G401.6 (cell line): ENCODE results near the gene LSM7.
"Not testable (repeated sequence)": the region's sequence is repeated elsewhere in the genome, so short reads cannot be mapped to it uniquely, and the experiment has no call there.

ENCODE experiments used
- FAIRE-seq: peaks from 2 replicates; lab custom pipeline; 2012; peaks lifted over from hg19 to GRCh38; lab: Jason Lieb, UNC

LSM7 gene

DNA sequence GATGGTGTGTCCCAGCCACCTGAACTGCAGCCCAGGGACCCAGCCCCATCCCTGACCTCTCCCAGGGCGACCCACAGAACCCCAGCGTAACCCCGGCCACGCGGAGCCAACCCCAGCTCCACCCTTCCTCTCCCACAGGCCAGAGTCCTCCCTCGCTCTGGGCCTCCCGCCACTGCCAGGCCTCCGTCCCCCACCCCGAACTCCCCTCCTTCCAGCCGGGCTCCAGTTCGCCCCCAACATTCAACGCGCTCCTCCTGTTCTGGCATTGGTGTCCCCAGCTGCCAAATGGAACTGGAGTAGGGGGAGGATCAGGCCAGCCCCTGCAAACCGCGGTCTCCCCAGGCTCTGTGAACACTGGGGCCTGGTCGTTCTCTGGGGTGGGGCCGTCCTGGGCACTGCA, 27.9 kb downstream of the LSM7 start:
- FAIRE-seq, result no peak

DNA sequence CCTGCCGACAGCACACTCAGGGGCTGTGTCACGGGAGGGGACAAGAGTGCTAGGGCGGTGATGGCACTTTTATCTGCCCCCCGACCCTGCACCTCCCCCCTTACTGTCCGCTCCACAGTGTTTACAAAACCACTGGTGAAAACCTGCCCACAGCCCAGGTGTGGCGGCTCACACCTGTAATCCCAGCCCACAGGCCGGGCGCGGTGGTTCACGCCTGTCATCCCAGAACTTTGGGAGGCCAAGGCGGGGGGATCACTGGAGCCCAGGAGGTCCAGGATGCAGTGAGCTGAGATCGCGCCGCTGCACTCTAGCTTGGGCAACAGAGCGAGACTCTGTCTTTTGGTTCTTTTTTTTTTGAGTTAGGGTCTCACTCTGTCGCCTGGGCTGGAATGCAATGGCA, 32.2 kb downstream of the LSM7 start:
- no peak for FAIRE-seq

DNA sequence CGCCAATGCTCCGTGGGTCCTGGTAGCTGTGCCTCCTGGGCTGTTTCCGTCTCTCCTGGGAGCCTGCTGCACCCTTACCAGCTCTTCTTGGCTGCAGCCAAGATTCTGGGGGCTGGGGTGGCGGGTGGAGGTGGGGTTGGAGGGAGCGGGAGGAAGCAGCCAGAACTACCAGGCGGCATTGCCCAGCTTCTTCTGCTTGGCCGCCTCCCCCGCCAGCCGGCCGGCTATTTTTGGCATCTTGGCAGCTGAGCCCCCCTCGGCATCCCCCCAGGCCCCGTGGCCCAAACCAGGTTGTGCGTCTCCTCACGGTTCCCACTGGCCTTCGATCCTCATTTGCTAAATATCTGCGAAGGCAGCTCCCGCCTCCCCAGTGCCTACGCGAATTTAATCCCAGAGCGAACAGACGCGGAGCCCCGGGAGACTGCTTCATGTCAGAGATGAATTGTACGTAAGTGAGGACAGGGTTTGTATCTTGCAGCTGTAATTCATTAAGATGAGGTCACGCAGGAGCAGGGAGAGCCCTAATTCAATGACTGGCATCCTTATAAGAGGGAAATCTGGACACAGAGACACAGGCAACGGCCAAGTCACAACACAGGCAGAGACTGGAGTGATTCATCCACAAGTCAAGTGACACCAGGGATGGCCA, 33.6 kb downstream of the LSM7 start:
- FAIRE-seq, result no peak

DNA sequence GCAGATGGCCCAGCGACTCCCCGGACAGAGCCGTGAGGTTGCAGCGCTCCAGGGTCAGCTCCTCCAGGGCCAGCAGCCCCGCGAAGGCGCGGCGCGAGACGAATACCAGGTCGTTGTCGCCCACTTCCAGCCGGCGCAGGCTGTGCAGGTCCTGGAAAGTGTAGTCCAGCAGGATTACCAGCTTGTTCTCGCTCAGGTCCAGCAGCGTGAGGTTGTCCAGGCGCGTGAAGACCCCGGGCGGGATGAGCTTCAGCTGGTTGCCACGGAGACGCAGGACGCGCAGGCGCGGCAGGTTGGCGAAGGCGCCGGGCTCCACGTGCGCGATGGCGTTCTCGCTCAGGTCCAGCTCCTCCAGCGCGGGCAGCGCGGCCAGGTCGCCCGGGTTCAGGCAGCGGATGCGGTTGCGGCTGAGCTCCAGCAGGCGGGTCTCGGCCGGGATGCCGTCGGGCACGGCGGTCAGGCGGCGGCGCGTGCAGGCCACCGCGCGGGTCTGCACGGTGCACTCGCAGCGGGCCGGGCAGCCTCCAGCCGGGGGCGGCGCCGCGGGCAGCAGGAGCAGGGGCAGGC, 37.1 kb downstream of the LSM7 start:
- no peak for FAIRE-seq

DNA sequence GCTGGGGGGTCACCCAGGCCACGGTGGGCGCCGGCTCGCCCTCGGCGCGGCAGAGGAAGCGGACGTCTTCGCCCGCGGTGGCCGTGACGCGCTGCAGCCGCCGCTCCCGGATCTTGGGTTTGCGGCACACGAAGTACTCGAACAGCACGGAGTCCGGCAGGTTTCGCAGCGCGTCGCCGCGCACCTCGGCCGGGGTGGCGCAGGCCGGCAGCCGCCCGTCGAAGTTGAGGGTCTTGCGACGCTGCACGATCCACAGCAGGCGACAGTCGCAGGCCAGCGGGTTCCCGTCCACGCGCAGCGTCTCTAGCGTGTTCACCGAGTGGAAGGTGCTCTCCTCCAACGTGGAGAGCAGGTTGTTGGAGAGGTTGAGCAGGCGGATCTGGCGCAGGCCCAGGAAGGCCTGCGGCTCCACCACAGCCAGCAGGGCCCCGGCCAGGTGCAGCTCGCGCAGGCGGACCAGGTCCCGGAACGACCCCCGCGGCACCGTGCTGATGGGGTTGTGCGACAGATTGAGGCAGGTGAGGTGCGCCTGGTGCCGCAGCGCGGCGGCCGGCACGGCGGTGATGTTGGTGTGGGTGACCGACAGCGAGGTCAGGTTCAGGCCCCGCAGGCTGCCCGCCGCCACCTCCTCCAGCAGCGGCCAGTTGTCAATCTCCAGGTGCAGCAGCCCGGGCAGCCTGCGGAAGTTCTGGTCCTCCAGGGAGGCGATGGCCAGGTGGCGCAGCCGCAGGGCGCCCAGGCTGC, 37.8 kb downstream of the LSM7 start:
- no peak for FAIRE-seq

DNA sequence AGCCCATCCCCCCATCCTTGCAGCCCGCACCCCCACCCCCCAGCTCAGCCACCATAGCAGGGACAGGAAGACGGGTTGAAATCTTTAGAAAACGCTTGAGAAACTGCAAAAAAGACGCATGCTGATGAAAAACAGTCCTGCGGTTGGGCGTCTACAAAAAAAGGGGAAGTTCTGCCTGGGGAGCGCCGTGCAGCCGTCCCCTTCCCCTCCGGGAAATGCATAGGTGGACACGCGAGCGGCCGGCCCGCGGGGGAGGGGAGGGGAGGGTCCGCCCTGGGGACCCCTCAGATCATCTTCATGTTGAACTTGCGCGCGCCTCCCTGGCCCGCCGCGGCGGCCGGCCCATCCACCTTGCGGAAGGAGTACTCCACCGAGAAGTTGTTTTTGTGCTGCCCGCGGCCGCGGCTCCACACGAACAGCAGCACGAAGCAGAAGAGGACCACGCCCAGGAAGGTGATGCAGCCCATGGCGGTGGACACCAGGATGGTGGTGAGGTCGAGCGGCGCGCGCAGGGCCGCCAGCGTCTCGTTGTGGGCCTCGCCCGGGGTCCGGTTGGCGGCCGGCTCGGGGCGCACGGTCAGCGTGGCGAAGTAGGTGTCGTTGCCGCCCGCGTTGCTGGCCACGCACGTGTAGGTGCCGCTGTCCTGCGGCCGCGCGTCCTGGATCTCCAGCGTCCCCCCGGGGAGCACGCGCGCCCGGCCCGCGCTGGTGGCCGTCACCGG, 38.5 kb downstream of the LSM7 start:
- FAIRE-seq, result no peak

DNA sequence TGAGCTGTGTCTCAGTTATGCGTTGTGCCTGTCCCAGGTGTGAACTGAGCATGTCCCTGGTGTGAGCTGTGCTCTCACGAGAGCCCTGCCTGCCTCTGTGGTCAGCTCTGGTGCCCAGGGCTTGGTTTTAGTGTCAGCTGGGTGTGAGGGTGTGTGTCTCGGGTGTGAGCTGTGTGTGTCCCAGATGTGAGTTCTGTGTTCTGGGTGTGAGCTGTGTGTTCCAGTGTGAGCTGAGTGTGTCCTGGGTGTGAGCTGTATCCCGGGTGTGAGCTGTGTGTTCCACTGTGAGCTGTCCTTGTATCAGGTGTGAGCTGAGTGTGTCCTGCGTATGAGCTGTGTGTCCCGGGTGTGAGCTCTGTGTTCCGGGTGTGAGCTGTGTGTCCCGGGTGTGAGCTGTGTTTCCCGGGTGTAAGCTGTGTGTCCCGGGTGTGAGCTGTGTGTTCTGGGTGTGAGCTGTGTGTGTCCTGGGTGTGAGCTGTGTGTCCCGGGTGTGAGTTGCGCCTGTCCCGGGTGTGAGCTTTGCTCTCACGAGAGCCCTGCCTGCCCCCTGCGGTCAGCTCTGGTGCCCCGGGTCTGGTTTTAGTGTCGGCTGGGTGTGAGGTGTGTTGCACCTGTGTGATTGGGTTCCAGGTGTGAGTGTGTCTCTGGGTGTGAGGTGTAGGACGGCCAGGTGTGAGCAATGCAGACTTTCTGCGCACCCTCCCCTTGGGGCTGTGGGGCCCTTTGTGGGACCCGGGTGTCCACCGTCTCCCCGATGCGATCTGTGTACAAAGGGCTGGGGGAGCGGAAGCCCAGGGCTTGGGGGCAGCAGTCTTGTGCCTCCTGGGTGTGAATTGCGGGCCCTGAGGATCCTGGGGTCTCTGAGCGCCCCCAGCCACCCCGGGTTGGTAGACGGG, 39.3 kb downstream of the LSM7 start:
- no peak for FAIRE-seq

DNA sequence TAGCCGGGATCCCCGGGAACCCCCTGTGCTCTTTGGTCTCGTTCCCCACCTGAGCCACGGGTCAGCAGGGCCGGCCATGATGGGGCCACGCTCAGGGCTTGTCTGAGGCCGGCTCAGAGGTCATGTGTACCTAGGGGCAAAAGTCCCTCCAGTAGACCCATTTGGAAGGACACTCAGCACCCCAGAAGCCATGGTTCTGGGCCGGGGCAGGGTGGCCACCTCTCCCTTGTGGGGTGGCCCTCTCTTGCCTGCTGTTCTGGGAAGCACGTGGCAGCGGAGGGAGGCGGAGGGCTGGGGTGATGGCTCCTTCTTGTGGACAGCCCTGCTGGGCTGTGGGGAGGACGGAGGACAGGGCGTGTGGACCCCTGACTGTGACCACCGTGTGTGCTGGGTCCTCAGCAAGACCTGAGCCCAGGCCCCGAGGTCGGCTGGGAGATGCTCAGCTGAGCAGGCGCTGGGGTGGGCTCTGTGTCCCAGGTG, 40.0 kb downstream of the LSM7 start:
- FAIRE-seq, result no peak

DNA sequence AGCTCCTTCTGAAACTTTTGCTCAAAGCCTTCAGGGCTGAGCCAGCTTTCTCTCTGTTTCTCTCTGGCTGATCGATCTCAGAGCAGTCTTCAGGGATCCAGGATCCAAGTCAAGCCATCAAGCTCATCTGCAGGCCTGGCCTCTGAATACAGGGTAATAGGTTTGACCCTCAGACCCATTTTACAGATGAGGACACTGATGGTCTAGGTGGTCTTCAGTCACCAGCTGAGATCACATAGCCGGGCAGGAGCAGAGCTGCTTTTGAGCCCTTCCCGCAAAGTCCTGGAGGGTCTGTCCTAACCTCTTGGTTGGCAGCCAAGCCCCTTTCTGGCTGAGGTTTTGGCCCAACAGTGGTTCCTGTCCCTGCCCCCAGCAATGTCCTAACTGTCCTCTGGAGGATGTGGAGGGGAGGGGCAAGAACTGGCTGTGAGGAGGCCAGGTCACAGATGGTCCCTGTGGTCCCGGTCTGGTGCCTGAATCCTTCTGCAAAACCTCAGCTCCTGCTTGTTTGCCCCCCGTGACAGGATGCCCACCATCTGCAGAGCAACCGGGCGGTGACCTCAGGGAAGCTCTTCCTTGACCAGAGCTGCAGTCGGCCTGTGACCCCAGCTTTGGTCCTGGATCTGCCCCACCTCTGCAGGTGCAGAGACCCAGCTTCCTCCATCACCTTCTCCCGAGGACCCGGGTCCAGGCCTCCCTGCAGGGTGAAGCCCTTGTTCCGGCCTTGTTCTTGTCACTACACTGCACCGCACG, 40.6 kb downstream of the LSM7 start:
- FAIRE-seq, result no peak

DNA sequence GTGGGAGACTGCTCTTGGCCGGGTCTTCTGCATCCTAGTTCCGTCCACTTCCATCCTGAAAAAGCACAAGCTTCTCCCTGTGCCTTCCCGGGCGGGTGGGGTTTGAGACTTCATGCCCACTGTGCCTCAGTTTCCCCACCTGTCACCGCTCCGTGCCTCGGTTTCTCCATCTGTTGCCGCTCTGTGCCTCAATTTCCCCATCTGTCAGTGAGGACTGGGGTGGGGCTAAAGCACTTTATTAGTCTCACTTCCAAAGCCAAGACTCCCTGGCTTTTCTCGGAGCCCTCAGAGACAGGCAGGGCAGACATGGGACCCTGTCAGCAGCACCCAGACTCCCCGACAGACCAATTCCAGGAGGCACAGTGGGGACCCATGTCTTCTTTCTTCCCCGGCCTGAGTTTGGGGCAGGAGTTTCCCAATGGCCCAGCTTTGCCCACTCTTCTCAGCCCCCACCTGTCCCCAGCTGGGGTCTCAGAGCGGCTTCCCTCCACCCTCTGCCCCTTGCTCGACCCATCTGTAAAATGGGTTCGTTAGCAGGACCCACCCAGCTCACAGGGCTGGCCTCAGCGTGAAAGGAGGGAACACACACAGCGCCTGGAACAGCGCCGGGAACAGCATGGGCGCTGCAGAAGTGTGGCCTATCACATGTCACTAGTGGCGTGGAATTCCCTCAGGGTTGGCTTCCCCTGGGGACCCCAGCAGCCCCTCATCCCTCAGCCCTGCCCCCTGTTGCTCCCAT, 41.8 kb downstream of the LSM7 start:
- FAIRE-seq, result no peak

DNA sequence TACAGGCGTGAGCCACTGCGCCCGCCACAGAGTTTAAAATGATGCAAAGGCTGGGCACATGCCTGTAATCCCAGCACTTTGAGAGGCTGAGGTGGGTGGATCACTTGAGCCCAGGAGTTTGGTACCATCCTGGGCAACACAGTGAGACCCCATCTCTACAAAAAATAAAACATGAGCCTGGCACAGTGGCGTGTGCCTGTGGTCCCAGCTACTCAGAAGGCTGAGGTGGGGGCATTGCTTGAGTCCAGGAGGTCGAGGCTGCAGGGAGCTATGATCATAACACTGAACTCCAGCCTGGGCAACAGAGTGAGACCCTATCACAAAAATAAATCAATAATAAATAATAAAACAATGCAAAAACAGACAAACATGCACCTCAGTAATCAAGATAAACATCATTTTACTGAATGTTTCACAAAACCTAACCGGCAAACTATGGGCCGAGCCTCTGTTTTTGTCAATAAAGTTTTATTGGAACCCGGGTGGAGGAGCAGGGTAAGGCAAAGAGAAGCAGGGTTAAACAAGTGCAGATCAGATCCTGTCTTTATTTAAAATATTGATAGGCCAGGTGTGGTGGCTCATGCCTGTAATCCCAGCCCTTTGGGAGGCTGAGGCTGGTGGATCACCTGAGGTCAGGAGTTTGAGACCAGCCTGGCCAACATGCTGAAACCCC, 44.4 kb downstream of the LSM7 start:
- no peak for FAIRE-seq

DNA sequence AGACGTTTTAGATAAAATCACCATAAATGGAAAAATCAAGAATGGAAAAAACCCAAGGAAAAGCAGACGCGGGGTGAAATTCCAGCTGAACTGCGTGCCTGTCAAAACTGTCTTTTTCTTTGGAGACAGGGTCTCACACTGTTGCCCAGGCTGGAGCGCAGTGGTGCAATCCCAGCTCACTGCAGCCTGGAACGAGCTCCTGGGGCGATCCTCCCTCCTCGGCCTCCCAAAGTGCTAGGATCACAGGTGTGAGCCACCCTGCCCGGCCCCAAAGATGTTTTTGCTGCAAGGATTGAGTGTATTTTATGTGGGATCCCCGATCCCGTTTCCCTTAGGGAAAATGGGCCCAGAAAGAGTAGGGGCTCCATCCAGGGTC, 45.5 kb downstream of the LSM7 start:
- no peak for FAIRE-seq

DNA sequence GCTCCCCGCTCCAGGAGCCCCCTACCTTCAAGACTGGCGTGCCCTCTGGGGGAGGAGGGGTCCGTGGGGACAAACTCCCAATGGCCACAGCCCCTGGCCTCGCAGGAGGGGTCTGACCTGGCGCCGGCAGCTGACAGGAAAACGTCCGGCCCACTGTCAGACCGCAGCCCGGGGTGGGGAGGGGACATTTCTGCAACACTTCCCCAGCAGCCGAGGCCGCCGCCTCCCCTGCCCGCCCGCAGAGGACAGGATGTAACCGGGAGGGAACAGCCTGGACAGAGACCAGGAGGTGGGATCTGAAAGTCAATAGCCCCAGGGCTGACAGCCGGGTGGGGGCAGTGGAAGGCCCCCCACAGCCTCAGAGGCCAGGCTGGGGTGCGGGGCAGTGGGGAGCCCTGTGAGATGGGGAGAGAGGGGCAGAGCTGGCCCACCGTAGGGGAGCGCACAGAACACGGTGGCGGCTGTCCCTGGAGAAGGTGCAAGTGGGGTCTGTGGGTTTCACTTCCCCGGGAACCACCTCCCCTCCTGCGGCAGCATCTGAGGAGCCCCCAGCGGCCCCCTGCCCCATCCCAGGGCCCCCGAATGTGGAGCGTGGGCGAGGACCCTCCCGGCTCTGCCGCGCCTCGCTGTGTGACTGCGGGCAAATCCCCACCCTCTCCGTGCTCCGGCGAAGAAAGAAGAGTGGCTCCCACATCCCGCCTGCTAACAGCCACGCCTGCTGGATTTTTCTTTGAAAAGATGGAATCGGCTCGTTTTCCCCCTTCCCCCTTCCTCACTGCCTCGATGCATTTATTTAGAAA, 46.1 kb downstream of the LSM7 start, which contains the start of gene PEAK3:
Gene PEAK3, minus strand, starts transcription at position 114 of the 800 bp plus-strand sequence. CDS start 1,244 bp downstream, outside the sequence.
- FAIRE-seq, result no peak

DNA sequence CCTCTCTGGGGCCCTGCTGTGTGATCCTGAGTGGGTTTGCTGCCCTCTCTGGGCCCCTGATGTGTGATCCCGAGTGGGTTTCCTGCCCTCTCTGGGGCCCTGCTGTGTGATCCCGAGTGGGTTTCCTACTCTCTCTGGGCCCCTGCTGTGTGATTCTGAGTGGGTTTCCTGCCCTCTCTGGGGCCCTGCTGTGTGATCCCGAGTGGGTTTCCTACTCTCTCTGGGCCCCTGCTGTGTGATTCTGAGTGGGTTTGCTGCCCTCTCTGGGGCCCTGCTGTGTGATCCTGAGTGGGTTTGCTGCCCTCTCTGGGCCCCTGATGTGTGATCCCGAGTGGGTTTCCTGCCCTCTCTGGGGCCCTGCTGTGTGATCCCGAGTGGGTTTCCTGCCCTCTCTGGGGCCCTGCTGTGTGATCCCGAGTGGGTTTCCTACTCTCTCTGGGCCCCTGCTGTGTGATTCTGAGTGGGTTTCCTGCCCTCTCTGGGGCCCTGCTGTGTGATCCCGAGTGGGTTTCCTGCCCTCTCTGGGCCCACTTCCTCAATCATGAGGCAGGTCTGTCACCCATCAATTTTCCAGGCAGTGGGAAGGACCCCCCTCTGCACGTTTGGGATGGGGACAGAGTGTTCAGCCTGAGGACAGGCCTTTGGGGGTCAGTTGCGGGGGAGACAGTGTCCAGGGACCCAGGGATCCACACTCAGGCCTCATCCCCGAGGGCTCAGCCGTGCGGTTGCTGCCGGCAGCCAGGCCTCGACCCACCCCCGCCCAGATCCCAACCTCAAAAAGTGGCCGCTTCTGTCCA, 46.9 kb downstream of the LSM7 start:
- FAIRE-seq, result not testable (repeated sequence)

DNA sequence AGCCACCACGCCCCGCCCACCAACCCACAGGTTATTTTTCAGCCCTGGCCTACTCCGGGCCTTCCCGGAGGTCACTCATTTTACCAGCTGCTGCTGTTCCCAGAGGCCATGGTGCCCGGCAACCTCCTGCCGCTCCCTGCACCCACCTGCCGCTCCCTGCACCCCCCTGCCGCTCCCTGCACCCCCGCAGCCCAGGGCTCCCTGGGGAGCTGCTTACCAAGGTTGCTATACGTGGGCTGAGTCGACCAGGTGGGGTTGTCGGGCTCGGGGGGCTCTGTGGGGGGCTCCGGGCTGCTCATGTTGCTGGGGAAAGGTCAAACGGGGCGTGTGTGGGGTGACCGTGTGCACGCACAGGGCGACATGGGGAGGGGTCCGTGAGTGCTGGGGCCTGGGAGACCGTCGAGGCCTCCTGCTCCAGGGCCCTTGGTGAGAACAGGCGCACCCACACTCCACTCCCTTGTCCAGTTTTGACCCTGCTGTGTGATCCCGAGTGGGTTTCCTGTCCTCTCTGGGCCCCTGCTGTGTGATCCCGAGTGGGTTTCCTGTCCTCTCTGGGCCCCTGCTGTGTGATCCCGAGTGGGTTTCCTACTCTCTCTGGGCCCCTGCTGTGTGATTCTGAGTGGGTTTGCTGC, 47.6 kb downstream of the LSM7 start:
- no peak for FAIRE-seq

DNA sequence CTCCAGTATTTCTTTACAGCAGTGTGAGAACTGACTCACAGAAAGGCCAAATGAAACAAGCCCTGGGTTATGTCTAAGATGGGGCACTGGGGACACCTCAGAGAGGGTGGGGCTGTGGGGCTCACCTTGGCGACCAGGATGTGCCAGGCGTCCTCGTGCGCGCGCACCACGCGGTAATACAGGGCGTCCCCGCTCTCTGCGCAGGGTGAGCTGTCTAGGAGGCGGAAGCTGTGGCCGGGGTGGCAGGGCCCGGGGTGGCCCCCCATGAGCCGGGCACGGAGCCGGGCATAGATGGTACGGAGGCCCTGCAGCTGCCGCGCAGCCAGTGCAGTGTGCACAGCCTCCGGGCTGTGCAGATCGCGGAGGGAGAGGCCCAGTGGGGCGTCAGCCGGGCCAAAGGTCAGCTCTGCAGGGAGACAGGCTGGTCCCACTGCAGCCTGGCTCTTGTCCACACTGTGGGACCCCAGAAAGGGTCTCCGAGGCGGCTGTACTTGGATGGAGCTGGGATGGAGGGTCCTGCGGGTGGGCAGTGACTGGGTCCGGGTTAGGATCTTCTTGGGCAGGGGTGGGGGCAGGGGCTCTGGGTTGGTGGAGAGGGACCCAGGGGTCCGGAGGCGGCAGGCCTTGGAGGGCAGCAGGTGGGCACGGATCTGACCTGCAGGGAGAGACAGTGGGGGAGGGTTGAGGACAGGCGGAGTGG, 49.8 kb downstream of the LSM7 start:
- FAIRE-seq, result no peak

DNA sequence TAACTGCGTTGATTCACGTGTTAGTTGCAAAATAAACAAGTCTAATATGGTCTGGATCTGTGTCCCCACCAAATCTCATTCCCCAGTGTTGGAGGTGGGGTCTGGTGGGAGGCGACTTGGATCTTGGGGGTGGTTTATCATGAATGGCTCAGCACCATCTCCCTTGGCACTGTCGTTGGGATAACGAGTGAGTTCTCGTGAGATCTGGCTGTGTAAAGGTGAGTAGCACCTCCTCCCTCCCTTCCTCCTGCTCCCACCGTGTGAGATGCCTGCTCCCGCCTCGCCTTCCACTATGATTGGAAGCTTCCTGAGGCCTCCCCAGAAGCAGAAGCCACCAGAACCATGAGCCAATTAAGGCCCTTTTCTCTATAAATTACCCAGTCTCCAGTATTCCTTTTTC, 51.2 kb downstream of the LSM7 start:
- FAIRE-seq, result no peak
